HS-5 (cell line): ENCODE measurements around the gene DUSP7.

Experiments
- DNase-seq: peaks from one replicate; pipeline ENCODE4 v3.0.0-alpha.2; 2012; ENCODE audit warnings: low read depth

The DUSP7 gene, protein sequence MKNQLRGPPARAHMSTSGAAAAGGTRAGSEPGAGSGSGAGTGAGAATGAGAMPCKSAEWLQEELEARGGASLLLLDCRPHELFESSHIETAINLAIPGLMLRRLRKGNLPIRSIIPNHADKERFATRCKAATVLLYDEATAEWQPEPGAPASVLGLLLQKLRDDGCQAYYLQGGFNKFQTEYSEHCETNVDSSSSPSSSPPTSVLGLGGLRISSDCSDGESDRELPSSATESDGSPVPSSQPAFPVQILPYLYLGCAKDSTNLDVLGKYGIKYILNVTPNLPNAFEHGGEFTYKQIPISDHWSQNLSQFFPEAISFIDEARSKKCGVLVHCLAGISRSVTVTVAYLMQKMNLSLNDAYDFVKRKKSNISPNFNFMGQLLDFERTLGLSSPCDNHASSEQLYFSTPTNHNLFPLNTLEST

DNA sequence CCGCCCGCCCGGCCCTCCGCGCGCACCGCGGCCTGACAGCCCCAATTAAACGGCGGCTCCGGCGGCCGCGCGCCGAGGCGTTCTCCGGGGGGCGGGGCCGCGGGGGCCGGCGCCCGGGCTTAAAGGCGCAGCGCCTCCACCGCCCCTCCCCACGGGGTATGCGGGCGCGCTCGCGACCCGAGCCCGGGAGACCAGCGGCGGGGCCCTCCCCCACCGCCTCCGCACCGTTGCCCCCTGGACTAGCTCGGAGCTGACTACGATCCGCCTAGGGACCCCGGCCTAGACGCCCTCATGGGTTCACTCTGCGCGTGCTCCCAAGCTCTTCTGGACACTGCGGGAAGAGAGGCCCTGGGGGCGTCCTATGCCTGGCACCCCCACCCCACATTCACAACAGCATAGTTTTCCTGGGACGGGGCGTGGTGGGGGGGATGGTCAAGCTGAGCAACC is at the start of gene DUSP7:
Gene DUSP7 (minus strand): TSS at position 51 of the 447 bp plus-strand sequence. CDS start 205 bp downstream, outside the sequence.
- no peak for DNase-seq

DNA sequence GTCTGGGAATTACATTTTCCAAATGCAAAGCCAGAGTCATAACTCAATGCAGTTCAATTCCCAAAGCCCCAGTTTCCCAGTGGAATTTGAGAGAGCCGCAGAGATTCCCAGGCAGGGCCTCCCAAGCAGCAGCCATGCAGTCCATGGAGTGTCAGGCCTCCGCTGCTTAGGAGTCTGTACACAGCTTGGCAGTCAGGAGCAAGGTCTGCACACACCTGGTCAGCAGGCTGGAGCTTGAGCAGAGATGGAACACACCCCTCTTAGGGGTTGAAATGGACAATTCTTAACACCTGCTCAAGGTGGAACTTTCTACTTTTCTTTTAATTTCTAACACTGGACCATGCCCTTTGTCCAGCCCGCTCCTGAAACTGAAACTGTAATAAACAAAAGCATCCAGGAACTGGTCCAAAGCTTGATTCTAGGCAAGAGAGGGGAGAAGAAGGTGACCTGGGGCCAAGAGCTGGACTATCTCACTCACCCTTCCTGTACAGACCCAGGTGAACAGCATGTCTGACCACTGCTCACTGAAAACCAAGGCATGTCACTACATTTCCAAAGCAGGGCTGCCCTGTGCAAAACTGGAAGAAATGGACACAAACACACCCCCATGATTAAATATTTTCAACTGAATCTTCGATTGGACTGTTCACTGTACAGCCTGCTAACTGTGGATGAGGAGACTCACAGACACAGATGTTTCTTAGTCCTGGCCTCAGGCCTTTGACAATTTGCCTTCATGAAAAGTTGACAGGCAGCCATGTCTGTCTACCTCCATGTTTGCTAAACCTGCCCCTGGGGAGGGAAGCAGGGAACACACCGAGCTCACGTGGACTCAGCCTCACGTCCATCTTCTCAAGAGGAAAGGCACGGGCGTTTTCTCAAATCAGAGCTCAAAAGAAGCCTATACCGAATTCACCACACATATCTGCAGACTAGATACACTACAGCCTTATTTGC is 48.6 kb upstream of the DUSP7 start:
- no peak for DNase-seq

DNA sequence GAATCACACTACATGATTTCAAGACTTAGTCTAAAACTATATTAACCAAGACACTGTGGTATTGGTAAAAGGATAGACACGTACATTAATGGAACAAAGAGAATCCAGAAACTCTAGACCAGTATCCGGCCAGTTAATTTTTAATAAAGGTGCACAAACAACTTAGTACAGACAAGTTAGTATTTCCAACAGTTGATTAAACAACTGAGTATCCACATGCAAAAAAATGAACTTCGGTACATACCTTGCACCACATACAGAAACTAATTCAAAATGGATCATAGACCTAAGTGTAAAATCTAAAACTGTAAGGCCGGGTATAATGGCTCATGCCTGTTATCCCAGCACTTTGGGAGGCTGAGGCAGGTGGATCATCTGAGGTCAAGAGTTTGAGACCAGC is 46.6 kb upstream of the DUSP7 start:
- no peak for DNase-seq

DNA sequence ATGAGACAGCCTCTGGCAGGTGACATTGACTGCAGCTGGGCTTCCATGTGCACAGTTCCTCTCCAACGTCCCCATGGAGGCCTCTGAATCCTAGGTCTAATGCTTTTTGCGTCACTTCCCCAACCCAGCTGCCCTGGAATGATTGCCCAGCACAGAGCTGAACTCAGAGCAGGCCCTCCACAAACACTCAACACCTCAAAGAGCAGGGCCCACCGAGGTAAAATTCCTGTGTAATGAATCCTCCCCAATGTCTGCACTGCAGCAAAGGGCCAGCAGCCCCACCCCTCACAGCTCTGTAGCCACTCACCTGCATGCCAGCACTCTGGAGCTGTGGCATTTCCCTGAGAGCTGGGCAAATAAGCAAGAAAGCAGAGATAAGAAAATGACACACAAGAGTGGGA is 42.6 kb upstream of the DUSP7 start:
- DNase-seq, result no peak

DNA sequence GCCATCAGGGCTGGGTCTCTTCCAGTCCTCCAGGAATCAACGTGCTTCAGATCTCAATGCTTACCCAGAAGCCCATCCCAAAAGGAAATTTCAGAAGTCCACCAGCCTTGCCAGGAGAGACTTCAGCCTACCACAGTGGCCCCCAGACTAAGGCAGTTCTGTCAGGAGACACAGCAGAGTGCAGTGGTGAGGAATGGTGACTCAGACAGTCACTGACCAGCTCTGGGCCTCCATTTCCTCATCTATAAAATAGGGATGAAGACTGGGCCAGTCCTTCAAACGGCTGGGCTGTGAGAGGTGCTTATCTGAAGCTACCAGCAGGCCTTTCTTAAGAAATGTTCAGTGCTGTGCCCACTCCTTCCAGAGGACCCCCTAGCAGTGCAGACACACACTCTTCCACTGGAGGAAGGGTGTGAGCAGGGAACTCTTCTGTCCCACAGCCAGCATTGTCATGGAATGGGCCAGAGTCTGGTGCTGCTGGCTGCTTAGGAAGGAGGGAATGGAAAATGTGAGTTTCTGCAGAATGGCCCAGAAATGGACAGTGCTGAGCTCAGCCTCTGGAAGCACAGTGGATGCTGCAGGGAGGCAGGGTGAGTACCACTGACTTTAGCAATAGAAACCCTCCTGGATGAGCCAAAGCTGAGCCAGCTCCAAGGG is 41.6 kb upstream of the DUSP7 start:
- no peak for DNase-seq

DNA sequence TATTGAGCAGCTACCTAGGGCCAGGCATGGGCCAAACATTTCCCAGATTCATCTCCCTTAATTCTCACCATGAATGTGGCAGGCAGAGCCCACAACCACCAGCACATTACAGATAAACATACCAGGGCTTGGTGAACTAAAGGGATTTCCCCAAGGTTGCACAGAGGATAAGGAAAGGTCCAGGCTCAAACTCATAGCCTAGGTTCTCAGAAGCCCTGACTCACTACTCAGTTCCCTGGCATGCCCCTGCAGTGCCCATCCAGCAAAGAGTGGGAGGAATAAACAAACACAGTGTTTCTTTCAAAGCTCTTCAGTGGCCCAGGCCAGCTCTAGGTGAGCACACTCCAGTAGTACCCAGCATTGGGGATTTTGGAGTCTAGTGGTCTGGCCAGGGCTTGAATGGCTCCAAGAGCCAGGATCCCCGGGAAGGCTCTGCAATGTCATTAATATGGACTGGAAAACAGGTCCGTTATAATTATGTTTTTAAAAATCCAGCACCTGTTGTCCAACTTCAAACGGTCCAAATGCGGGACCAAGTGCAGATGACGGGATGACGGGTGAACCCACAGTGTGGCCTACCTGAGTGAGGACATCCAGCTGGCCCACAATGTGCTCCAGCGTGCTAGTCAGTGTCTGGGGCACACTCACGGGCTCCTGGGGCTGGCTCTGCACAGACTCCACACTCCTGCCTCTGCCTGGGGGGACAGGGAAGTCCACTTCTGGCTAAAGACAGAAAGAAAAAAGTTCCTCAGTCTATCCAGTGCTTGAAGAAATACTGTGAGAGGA is 39.8 kb upstream of the DUSP7 start:
- no peak for DNase-seq

DNA sequence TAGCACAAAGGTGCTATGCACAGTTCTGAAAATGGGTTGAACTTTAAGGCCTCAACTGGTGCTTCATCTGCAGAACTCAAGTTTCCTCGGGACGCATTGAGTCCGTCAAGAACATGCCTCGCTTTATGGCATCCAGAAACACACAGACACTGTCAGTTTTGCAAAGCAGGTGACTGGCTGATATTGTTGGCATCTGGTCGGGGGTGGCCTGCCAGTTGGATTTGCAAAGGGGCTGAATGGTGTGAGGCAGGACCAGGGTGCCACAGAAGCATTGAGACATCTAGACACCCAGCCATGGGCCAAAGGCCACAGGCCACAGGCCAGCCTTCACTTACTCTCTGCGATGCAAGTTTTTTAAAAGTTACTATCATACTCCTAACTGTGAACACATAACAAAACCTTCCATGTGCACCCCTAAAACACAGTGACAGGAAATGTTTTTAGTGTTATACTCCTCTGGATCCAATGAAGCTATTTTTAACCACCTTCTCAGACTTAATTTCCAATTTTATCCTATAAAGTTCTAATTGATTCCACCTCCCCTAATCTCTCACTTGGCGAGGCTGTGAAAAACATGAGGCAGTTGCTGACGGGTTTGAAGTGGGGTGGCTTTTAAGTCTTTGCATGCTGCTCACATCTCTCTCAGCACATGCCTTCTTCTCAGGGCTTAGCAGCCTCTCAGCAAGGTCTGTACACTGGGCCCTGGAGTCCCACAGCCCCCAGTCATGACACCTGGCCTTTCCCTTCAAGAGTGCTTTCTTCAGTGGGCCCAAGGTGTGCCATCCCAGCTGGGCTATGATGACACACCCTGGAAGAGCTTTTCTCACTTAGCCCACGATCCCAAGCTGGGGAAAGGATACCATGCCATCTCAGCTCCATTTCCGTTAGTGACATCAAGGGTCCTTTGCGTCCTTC is 38.5 kb upstream of the DUSP7 start:
- no peak for DNase-seq

DNA sequence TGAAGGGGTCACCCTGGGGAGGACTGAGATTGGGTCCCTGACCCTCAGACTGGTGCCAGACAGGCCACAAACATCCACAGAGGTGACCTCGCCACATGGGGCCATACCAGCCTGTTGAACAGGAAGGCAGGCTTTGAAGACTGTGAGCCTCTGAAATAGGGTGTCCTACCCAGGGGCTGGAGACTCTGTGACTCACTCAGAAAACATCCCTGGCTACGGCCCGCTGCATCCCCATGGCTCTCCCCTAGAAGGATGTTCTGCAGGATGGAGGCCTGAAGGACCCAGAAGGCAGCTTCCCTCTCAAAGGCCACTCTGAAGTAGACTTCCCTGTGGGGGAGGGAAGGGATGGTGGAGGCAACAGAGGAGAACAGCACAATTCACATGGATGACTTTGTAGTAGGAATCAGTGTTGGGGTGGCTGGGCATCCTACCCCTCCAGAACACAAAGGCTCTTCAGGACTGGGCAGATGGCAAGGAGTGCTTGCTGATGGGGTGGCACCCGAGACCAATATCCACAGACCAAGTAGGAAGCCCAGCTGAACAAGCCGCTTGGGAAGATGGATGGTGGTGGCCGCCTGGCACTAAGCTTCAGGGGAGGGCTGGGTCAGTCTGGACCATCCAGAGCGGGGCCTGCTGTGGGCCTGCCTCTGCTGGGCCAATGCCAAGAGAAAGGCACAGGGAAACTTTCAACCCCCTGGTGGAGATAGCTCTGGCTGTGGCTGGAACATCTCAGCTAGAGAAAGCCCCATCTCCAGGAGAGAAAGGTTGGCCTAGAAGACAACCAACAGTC is 37.6 kb upstream of the DUSP7 start:
- DNase-seq, result no peak

DNA sequence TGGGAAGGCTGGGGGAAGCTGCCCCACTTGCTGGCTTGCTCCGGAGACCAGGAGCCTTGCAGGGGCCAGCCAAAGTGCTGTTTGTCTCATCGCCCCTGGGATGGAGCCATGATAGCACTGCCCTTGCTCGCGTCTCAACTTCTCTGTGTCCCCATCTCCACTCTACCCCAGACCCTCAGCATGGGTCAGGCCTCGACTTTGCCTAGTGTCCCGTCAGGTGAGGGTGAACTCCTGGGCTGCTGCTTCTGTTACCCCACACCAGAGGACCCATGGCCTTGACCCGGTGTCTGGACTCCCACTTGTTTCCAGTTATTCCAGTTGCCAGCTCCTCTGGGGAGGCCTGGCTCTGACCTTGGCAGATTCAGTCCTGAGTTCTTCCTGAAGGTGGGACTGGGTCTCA is 36.5 kb upstream of the DUSP7 start:
- no peak for DNase-seq

DNA sequence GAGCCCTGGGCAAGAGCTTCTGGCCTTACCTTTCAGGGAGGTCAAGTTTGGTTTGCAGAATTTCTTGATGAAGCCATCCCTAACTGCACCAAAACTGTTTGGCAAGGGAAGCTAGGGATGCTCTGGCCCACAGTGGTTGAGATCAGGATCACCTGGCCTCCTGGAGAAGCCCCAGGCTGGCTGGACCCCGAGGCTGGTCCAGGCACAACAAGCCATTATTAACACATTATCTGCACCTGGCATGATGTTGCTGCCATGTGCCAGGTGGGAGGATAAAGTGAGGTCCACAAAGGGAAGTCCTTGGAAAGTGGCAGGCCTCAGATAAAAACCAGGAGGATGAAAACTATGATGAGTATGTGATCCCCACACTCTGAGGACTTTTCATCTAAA is 35.9 kb upstream of the DUSP7 start:
- no peak for DNase-seq

DNA sequence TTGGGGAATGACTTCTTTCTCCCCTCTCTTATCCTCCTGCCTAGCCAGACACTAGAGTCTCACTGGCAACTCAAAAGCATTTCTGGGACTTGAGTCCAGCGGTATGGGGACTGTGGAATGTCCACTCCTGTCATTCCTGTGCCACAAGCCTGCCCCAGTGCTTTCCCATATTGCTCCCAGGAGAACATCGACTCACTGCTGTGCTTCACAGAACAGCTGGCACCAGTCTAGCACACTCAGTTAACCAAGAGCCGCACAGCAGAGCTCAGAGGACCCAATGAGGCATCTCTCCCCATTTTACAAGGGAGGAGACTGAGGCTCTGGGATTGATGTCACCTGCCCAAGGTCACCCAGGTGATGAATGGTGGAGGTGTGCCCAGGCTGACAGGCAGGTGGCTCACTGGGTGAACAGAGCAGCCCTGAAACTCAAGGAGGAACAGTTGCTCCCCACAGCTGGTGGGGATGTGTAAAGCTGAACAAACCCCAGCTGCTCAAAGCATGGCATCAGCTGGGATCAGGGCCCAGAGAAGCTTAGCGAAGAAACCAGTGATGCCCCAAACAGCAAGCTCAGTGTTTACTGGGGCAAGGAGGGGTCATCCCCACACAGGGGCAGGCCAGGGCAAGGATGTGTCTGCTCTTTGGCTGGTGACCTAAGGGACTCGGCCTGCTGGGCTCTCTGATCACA is 35.4 kb upstream of the DUSP7 start:
- no peak for DNase-seq

DNA sequence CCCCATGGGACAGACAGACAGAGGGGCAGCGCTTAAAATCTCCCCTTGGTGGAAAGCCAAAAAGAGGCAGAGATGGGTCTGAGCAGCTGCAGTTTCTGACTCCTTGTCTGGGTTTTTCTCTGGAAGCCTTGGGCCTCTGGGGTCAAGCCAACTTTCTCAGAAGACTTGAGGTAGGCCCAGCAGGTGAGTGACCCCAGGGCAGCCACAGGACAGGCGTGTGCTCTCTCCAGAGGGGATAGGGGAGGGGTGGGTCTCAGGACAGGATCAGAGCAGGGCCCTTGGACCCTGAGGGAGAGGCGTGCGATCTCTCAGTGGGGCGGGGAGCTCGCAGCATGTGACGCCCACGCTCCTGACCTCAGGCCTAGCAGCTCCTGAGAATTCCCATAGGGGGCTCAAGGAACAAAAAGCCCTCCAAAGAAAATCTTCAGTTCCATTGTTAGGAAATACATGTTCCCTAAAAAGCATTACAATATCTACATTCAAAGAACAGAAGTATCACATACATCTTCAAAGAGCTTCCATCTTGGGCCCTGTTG is 34.6 kb upstream of the DUSP7 start:
- no peak for DNase-seq

DNA sequence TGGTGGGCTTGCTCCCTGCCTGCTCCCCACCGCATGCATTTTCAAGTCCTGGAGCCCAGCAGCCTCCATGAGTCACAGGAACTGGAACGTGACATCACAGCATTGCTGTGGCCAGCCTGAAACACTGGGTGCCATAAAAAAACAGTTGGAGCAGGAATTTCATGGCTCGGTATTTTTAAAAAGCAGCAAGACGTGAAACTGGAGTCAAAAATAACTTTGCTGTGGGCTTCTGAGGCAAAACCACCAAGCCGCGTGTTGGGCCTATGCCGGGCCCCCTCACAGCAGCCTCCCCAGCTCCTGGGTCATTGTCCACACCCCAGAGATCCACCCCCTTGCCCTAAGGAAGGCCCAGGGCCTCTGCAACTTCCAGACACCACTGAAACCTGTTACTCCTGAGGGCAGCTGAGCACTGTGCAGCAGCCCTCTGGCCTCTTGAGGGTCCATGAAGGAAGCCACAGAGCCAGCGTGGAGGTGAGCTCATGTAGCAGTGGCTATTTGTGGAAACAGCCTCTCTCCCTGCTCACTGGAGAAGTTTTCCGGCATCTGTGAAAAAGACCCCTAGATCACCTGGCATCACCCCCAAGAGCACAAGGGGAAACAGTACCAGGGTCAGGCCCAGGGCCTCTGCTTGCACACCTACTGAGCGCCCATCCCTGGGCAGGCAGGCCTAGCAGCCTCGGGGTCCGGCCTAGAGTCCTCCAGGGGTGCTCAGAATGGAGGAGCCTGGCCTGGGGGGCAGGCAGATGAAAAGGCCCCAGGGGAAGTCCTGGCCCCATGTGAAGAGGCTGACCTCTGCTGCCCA is 34.0 kb upstream of the DUSP7 start:
- peak; percentile 46 for DNase-seq

DNA sequence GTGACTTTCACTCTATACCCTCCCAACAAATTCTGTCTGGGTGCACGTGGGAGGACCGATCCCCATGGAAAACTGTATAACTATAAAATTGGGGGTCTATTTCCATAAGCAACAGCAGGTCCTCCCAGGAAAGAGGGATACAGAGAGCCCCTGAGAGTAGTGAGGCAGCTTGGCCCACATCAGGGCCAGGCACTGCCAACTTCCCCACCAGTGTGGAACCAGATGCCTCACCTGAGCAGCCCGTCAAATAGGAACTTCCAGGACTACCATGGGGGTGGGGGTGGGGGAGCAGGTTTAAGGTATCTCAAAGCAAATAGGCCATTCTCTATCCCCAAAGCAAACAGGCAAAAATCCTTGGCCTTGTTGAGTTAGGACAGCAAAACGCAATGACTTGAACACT is 33.3 kb upstream of the DUSP7 start:
- no peak for DNase-seq

DNA sequence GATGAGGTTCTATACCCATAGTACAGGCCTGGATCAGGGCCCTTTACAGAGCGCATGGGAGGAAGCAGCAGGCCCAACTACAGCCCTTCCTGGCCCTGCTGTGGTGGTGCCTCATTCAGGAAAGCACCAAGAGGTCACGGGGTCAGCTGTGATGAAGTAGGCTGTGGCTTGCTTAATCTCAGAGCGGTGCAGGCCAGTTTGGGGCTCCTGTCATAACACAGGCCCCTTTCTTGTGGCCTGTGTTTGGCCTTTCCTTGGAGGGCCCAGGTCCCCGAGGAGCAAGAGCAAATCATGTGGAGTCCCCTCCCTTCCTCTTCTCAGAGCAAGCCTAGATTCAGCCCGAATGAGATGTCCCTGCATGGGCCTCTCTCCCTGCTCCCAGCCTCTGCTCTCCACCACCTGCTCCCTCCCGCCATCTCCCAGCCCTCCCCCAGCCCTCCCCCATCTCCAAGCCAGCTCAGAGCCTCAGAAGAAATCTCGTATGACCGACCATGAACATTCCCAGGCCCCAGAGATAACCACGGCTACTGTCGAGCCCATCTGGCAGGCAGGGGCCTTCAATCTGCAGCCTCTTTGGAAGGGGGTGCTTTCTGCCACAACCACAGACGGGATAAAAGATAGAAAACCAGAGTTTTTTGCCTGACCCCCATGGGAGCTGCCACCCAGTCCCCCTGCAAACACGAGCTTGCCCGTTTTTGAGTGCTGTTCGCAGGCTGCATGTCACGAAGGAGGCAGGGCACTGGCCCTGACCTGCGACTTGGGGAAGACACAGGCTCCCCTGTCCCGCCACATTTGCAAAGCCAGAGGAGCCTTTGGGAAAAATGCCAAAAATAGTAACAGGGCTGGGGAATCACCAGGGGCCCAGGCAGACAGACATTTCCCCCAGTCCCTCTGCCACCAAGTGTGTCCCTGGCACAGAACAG is 32.3 kb upstream of the DUSP7 start:
- no peak for DNase-seq

DNA sequence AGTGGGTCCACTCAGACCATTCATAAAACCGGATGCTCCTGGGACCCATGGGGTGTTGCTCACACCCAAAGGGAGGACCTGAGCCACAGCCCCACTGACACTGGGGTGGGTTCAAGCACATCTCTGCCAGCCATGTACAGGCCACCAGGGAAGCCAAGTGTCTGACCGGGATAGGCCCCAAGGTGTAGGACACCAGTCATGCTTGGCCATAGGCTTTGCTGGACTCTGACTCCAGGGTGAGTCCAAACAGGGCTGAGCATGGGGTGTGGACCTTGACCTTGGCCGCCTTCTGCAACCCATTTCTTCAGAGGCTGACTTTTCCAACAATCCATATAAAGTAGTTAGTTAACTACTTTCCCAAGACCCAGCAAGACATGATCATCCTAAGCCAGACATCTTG is 31.4 kb upstream of the DUSP7 start:
- no peak for DNase-seq
